IPS-NIHi11 (cell line): ENCODE measurements around the gene TMEM154.
"Not testable (repeated sequence)": the region's sequence is repeated elsewhere in the genome, so short reads cannot be mapped to it uniquely, and the experiment has no call there.

Experiments used
- DNase-seq: peaks from one replicate; pipeline ENCODE4 v3.0.0; 2012; ENCODE audit warnings: mixed read lengths, low spot score

Gene TMEM154

GRCh38 chr4:152665691-152666395 is 14.0 kb downstream of the TMEM154 start:
- no peak for DNase-seq

GRCh38 chr4:152664067-152664378 is 15.8 kb downstream of the TMEM154 start:
- not testable (repeated sequence) for DNase-seq

- DNase-seq = no peak
These were observed 16.4 kb downstream of the TMEM154 start for GRCh38 chr4:152663203-152664066.

DNA sequence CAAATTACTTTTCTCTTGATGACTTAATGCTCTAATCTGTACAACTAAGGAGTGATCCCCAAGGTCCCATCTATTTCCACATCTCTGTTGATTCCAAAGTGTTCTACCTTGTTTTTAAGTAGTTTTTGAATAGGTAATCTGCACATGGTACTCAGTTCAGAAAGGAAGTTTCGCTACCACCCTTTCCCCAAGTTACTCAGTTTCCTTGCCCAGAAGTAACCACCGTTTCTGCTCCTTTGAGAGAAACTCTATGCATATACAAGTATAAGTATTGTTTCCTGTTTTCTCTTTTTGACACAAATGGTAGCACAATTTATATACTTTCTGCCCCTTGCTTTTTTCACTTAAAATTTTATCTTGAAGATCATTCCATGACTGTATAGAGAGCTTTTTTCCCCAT is 18.1 kb downstream of the TMEM154 start:
- DNase-seq = no peak

DNA sequence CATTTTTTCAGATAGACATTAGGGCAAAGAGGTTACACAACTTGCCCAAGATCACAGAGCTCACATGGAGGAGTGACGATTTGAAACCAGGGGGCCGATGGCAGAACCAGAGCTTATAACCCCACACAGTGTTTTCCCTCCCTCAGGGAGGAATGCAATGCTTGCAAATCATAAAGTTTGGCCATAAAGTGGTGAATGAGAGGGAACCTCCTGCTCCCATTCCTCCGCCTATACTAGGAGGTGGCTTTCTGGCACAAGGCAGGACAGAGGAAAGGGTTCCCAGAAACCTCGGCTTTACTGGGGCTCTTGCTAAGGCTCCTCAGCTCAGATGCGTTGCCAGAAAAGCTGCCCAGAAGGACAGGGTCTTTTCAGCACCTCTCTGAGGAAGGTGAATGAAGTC is 19.3 kb downstream of the TMEM154 start:
- DNase-seq = no peak

DNA sequence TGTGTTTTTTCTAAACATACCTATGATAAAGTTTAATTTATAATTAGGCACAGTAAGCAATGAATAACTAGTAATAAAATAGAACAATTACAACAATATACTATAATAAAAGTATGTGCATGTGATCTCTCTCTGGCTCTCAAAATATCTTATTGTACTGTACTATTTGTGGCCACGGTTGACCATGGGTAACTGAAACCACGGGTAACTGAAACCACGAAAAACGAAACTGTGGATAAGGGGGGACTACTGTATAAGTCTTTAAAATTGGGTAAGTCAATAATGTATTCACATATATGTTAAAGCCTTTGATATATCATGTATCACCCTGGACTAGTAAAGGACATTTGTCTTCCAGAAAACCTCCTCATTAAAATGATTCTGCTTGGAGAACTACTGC is 20.0 kb downstream of the TMEM154 start:
- no peak for DNase-seq

DNA sequence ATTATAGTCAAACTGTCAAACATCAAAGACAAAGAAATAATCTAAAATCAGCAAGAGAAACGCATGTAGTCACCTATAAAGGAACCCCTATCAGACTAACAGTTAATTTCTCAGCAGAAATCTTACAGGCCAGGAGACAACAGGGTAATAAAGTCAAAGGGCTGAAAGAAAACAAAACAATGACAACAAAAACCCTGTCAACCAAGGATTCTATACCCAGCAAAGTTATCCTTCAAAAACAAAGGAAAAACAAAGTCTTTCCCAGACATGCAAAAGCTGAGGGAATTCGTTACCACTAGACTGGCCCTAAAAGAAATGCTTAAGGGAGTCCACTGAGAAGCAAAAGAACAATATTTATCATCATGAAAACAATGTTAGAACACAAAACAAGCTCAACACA is 22.1 kb downstream of the TMEM154 start:
- no peak for DNase-seq

DNA sequence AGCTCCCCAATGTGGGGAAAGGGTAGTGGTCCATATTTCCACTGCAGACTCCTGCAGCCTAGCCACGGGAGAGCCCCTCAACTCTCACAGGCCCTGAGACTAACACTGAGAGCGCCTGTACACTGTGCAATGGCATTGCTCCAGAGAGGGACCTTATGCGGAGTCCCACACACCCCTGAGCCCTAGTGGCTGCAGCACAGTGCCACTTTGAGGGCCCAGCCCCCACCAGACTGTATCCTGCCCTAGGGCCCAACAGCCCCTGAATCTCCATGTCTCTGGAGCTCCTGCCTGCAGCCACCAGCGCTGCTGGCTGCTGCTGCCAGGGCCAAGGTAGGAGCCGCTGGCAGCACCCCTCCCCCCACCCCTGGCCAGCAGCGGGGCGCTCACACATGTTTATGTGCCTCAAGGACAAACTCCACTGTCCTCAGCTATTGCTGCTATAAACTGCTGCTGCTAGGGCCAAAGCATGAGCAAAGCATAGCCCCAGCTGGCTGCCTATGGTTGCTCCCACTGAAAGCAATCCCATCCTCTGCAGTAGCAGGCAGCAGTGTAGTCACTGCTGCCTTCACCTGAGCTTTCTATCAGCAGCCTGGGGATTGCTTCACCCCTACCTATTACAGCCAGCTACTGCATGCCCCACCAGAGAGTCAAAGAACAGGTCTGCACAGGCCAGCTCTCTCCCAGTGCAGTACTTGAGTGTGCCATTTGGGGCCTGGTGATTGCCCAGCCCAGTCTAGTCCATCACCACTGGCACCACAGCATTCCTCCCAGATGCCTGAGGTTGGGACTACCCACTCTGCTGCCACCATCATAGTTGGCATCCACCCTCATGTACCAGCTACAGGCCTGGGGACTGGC is 24.3 kb downstream of the TMEM154 start:
- DNase-seq = no peak

DNA sequence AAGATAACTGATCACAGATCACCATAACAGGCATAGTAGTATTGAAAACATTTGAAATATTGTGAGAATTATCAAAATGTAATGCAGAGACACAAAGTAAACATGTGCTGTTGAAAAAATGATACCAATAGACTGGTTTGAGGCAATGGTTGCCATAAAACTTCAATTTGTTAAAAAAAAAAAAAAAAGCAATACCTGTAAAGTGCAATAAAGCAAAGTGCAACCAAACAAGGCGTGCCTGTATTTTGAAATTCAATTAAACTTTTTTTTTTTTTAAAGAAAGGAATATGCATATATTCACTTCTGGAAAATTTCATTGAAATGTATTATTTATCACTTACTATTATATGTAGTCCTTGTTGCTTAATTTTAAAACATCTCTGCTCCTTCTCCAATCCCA is 27.7 kb downstream of the TMEM154 start:
- DNase-seq = no peak

GRCh38 chr4:152651473-152652060 is 28.2 kb downstream of the TMEM154 start:
- DNase-seq = no peak

DNA sequence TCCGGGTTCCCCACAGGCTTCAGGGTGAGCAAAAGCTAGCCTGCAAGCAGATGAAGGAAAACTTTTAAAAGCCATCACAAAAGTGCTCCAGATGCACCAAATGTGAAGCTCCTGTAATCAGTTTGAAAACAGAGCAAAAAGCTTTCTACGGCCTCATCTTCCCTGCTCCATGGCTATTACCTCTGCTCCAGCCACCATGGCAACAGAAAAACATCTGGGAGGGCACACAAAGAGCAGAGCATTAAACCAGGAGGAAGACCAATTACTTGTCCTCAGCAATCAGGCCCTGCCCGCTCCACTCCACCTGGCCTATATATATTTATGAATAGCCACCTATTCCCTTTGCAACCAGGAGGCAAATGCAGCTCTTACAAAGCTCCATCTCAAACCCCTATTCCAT is 33.6 kb downstream of the TMEM154 start:
- DNase-seq = no peak

- DNase-seq = no peak
These were observed 35.7 kb downstream of the TMEM154 start for GRCh38 chr4:152644130-152644529.

- no peak for DNase-seq
These were observed 36.4 kb downstream of the TMEM154 start for GRCh38 chr4:152643153-152644035.

GRCh38 chr4:152640058-152640921 is 39.5 kb downstream of the TMEM154 start:
- peak; percentile 41 for DNase-seq

DNA sequence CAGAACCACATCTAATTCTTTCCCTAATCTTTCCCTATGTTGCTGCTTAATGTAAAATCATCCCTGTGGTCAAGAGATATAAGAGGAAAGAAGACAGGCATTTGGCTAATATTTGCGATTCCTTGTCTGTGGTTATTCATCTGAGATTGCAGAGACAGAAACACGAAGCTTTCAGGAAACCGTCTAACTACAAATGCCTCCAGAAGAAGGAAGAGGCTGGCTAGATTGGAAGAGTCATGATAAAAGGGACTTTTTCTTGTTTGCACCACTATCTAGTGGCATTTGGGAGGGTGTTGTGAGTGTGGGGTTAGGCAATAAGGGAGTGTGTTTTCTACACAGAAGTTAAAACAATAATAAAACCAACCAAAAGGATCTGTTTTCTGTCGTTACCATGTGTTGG is 43.9 kb downstream of the TMEM154 start:
- DNase-seq = no peak

- DNase-seq = no peak
These were observed 45.6 kb downstream of the TMEM154 start for GRCh38 chr4:152634110-152634760.

GRCh38 chr4:152633118-152633517 is 46.7 kb downstream of the TMEM154 start:
- DNase-seq = no peak

- no peak for DNase-seq
These were observed 49.5 kb downstream of the TMEM154 start for GRCh38 chr4:152630324-152630723.

DNA sequence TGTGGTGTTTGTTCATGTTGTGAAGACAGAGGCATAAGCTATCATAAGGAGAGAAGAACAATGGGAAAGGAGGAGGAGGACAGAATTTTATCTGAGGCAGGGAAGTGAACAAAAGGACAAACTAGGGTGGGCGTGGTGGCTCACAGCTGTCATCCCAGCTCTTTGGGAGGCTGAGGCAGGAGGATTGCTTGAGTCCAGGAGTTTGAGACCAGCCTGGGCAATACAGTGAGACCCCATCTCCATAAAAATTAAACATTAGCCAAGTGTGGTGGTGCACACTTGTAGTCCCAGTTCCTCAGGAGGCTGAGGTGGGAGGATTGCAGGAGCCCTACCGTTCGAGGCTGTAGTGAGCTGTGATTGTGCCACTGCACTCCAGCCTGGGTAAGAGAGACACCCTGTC is 49.9 kb downstream of the TMEM154 start:
- no peak for DNase-seq

GRCh38 chr4:152628128-152628527 is 51.7 kb downstream of the TMEM154 start:
- DNase-seq = no peak
